Peyer's patch (tissue), 4 donors: ENCODE measurements around the gene SOX6. TPM values are rescaled to one million over a fixed set of nuclear protein-coding genes. Genes with fewer than 3 reads are reported as not detected.
"Not testable (repeated sequence)": the region's sequence is repeated elsewhere in the genome, so short reads cannot be mapped to it uniquely, and the experiment has no call there.

Experiments
- DNase-seq, 3 donors: peaks; one replicate each; pipeline ENCODE4 v3.0.0-alpha.2; 2017 to 2019
- H3K27ac ChIP-seq, 4 donors: fragments of 200-600 bp; sonication (generic); one replicate each; pipeline ENCODE4 v1.5.1; 2016 to 2019
- H3K27me3 ChIP-seq, 2 donors: fragments of 200-600 bp; sonication (generic); one replicate each; pipeline ENCODE4 v1.5.1; 2019
- H3K36me3 ChIP-seq, 3 donors: fragments of 200-600 bp; sonication (generic); one replicate each; pipeline ENCODE4 v1.5.1; 2016 to 2019
- H3K4me1 ChIP-seq, 4 donors: fragments of 200-600 bp; sonication (generic); one replicate each; pipeline ENCODE4 v1.5.1; 2016 to 2019
- H3K4me3 ChIP-seq, 4 donors: fragments of 200-600 bp; sonication (generic); 1 replicate in 3 of 4; 2 replicates in 1 of 4; pipeline ENCODE4 v1.5.1; 2016 to 2019; ENCODE audit warnings: mild to moderate bottlenecking in 1 of 4
- H3K9me3 ChIP-seq, 4 donors: fragments of 200-600 bp; sonication (generic); one replicate each; pipeline ENCODE4 v1.5.1; 2016 to 2019; ENCODE audit warnings: mild to moderate bottlenecking in 1 of 4
- CTCF ChIP-seq, 6 experiments: fragments of 450-650 bp in 4 of 6; fragments of 200-600 bp in 2 of 6; sonication (generic) in 1 of 6; IDR thresholded peaks; one replicate each; pipeline ENCODE4 v1.5.1; 2017 to 2019; ENCODE audit warnings: antibody characterized with exemption in 6 of 6, mild to moderate bottlenecking in 3 of 6, moderate library complexity in 1 of 6
- POLR2A ChIP-seq, 2 donors: fragments of 450-650 bp; IDR thresholded peaks; one replicate each; pipeline ENCODE4 v1.5.1; 2017; ENCODE audit warnings: antibody characterized with exemption in 2 of 2, mild to moderate bottlenecking in 2 of 2, moderate library complexity in 2 of 2
- total RNA-seq, 4 donors: library from RNA; depleted of rRNA; stranded (reverse); fragments of >200 nt; gene quantifications; one replicate each; pipeline ENCODE4 v1.1.0, GENCODE V29; 2016

Gene SOX6
- total RNA-seq, 4 donors from 2014 or later: 144 to 205 (median 161) TPM

- Histone ChIP-seq H3K4me1 (no peaks in the 10 kb centered on the region), H3K27me3 (no peaks in the 10 kb centered on the region), H3K9me3 (no peaks in the 10 kb centered on the region), H3K27ac (no peak overlapping the region), H3K36me3 (no peaks in the 10 kb centered on the region), H3K4me3 (no peak overlapping the region)
- no peak for DNase-seq
- TF ChIP-seq CTCF (IDR thresholded peaks at IDR 0.05): no peak
- TF ChIP-seq POLR2A (IDR thresholded peaks at IDR 0.05): no peak
These were observed 426.9 kb downstream of the SOX6 start for GRCh38 chr11:15929371-15929901.

- TF ChIP-seq CTCF (IDR thresholded peaks at IDR 0.05): no peak
- no peak for TF ChIP-seq POLR2A (IDR thresholded peaks at IDR 0.05)
- DNase-seq: no peak
- H3K27ac ChIP-seq: no peak overlapping the region
- no peaks in the 10 kb centered on the region for H3K36me3 ChIP-seq
- H3K4me1 ChIP-seq: no peaks in the 10 kb centered on the region
- no peak overlapping the region for H3K4me3 ChIP-seq
- no peaks in the 10 kb centered on the region for H3K27me3 ChIP-seq
- H3K9me3 ChIP-seq: no peaks in the 10 kb centered on the region
These were observed 428.5 kb downstream of the SOX6 start for GRCh38 chr11:15927864-15928217.

- Histone ChIP-seq H3K27ac (no peak overlapping the region), H3K27me3 (no peaks in the 10 kb centered on the region), H3K4me1 (no peaks in the 10 kb centered on the region), H3K36me3 (no peaks in the 10 kb centered on the region), H3K4me3 (no peak overlapping the region), H3K9me3 (no peaks in the 10 kb centered on the region)
- TF ChIP-seq CTCF (IDR thresholded peaks at IDR 0.05) (no peak), POLR2A (IDR thresholded peaks at IDR 0.05) (no peak)
- DNase-seq: no peak
These were observed 429.0 kb downstream of the SOX6 start for GRCh38 chr11:15927196-15927863.

GRCh38 chr11:15926071-15926470 lies 430.3 kb downstream of the SOX6 start:
- no peak overlapping the region for H3K4me3 ChIP-seq
- no peaks in the 10 kb centered on the region for H3K36me3 ChIP-seq
- H3K27me3 ChIP-seq: no peaks in the 10 kb centered on the region
- H3K27ac ChIP-seq: no peak overlapping the region
- no peaks in the 10 kb centered on the region for H3K9me3 ChIP-seq
- no peak for DNase-seq
- H3K4me1 ChIP-seq: no peaks in the 10 kb centered on the region
- no peak for TF ChIP-seq POLR2A (IDR thresholded peaks at IDR 0.05)
- TF ChIP-seq CTCF (IDR thresholded peaks at IDR 0.05): no peak

- Histone ChIP-seq H3K27ac (no peak overlapping the region), H3K27me3 (no peaks in the 10 kb centered on the region), H3K36me3 (no peaks in the 10 kb centered on the region), H3K9me3 (no peaks in the 10 kb centered on the region), H3K4me1 (no peaks in the 10 kb centered on the region), H3K4me3 (no peak overlapping the region)
- DNase-seq: no peak
- TF ChIP-seq CTCF (IDR thresholded peaks at IDR 0.05) (no peak), POLR2A (IDR thresholded peaks at IDR 0.05) (no peak)
These were observed 433.2 kb downstream of the SOX6 start for GRCh38 chr11:15923183-15923582.

- not testable (repeated sequence) for H3K4me3 ChIP-seq, H3K36me3 ChIP-seq, H3K27ac ChIP-seq, H3K9me3 ChIP-seq, DNase-seq, H3K27me3 ChIP-seq, H3K4me1 ChIP-seq
These were observed 433.6 kb downstream of the SOX6 start for GRCh38 chr11:15922745-15923144.
